NOMO-1 (cell line): ENCODE measurements around the gene FAM149B1.
"Not testable (repeated sequence)": the region's sequence is repeated elsewhere in the genome, so short reads cannot be mapped to it uniquely, and the experiment has no call there.

ENCODE experiments used
- DNase-seq, 2 experiments: peaks; one replicate each; lab custom pipeline; 2025; ENCODE audit not compliant: unreplicated experiment in 2 of 2; lab: John Stamatoyannopoulos, UW

The FAM149B1 gene

DNA sequence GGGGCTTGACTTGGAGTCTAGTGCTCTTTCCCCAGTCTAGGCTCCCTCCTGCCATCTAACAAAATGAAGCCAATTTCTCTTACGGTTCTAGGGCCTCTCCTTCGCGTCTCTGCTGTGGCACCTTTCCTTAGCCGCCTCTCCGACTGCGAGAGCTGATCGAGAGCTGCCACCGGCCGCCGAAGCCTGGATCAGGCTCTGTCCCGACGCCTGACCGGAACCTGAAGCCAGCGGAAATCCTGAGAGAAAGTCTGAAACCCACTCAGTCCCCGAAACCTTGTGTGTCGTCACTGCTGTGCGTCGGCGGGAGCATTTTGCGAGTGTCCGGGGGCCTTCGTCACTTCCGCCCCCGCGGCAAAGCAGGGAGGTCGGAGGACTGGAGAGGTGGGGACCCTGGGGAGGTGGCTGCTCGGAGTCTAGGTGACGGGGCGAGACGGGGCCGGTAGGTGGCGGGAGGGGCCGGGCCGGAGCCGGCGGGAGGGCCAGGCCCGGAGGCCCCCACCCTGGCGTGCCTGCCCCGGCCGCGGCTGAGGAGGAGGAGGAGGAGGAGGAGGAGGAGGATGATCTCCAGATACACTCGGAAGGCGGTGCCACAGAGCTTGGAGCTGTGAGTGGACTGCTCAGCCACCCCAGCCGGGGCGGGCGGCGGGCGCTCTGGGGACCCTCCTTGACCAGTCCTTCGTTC lies at the start of gene FAM149B1, which contains the start of gene ECD:
FAM149B1 (plus strand) TSS at position 337 of the 682 bp plus-strand sequence; CDS start at position 558, 221 bp downstream.
ECD (minus strand) TSS at position 226 of the 682 bp plus-strand sequence. CDS start 4,071 bp downstream, outside the sequence.
- DNase-seq = peak; percentile 75 to 84

DNA sequence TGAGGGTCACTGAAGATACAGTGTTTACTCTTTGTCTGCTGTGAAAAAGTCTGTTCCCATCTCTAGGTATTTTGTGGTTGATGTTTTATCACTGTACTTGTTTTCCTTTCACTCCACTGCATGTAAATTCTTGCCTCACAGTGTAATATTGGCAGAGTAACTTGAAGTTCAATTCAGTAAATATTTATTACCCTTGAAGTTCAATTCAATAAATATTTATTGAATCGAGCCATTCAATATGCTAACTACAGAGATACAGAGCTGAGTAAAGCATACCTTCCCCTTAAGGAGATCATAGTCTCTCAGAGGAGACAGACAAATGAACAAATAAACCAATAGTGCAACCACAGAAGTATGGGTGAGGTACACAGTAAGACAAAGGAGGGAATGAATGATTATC lies 48.5 kb upstream of the FAM149B1 start:
- no peak for DNase-seq

DNA sequence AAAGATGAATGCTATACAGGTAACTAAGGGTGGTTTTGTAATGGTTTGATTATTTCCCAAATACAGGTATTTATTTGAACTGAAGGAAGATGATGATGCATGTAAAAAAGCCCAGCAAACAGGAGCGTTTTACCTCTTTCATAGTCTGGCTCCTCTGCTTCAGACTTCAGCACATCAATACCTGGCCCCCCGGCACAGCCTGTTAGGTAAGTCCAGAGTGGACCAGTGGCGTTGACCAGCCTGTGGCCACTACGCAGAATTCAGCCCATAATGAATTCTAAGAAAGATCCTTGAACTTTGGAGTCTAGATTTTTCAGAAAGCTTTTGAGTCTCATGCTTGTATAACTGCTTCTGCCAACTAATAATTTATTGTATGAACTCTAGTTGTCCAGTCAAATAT lies 48.0 kb upstream of the FAM149B1 start:
- no peak for DNase-seq

DNA sequence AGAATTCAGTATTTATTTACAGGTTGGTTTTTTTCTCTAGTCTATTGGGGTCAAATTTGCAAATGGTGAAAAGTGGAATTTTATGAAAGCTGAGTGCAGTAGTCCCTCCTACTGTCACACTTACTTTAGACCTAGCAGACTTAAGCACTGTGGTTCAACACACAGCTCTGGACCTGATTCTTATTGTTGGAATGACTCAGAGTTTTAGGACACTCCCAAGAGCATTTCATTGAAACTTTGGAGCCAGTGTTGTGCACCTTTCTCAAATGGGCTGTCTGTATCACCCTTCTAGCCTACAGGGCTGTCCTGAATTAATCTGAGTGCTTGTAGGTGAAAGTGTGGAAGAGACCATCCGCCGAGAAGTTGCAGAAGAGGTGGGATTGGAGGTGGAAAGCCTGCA lies 41.6 kb upstream of the FAM149B1 start:
- DNase-seq = no peak

DNA sequence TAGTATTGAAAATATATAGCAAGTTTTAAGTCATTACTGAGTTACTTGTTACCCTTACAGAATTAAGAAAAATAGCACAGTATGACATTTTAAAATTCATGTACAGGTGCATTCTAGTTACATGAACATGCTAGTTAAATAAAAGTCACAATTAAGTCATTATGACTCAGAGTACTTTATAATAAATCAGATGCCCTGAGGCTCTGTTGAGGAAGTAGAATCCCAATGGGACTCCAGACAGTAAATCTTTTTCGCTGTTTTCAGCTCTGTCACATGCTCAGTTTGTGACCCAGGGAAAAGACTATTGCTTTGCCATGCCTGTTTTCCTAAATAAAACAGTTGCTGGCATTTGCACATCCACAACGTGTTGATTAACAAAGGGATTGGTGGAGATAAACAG lies 36.6 kb upstream of the FAM149B1 start:
- DNase-seq = no peak

DNA sequence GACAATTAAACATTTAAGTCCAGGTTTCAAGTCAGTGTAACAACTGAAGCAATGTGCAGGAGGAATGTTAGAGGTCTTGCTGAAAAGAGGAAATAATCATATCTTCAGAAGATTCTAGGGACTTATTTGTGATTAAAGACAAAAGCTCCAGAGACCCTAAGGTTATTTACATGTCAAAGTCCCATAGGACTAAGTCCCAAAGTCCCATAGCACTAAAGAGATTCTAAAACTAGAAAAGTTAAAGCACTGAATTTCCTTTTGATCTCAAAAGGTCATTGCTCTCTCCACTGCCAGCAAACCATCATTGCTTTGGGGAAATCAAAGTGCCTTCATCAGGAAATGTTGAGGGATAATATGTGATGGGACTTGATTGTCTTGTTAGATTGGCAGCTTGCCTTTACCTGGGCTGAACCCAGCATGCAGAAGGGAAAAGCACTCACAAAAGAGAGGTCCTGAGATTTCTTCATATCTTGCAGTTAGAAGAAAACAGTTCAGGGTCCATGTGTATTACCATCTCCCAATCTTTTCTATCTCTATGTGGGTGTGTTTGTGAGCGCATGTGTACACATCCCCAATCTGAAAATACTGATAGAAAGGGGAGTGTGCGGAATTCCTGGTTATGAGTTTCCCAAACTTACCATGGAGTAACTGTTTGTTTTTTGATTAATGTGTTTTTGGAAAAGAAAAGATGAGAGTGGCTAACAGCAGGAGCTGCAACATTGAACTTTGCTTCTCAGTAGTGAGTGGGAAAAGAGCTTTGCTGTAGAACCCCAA lies 35.8 kb upstream of the FAM149B1 start:
- no peak for DNase-seq

DNA sequence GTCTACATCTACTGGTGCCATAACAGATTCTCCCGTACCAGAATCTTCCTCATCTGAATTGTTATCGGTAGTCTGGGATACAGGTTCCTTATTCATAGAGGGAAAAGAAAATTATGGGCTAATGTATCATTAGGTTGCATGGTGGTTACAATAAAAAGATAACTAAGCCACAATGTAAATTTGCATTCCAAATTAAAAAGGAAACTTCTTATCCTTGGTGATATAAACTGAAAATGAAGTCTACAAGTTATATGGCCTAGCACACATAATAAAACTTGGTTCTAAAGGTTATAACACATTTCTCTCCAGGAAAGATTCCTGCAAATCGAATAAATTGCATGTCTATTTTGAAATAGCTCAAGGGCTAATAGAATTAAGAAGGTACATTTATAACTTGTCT lies 33.2 kb upstream of the FAM149B1 start:
- no peak for DNase-seq

DNA sequence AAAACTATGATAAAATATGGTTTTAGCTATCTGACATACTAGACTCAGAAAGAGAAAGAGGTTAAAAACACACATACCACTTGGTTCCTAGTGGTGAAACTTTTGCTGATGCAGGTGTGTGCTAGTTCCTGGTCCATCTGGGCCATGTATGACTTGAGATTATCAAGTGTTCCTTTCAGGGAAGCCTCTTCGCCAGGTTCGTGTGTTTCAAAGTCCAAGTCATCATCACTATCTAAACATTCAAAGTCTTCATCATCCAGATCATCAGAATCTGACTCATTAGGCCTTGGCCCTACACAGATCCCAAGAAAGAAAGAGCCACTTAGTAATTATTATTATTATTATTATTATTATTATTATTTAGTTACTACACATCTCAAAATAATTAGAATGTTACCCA lies 31.3 kb upstream of the FAM149B1 start:
- DNase-seq = no peak

DNA sequence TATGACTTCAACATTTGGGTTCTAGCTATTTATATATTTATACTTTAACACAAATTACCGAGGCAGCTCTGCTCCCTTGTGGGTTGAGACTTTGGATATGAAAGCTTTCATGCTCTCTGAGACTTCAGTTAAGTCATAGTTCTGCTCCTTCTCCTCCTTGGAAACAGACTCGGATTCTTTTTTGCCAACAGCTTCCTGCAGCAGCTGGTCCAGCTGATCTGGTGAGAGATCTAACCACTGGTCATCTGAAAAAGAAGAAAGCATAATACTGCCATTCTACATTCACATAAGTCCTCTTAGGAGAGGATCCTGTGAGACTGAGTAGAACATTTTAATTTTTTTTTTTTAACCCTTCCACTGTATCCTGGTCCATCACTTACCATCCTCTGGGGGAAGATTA lies 28.7 kb upstream of the FAM149B1 start:
- DNase-seq = no peak

DNA sequence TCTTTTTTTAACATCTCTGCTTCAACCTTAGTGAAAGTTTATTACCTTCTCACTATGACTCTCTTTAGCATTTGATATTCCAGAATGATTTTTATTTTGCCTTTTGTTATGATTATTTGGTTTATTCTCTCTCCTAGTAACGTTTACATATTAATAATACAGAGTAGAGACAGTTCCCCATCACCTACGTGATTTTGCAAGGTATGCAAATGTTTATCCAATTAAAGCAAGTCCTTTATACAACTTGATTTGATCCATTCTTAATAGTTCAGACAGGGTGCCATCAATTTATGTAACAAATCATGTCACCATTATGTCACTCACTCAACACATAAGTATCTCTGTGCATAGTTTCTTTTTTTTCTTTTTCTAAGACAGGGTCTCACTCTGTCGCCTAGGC lies 26.3 kb upstream of the FAM149B1 start:
- no peak for DNase-seq

DNA sequence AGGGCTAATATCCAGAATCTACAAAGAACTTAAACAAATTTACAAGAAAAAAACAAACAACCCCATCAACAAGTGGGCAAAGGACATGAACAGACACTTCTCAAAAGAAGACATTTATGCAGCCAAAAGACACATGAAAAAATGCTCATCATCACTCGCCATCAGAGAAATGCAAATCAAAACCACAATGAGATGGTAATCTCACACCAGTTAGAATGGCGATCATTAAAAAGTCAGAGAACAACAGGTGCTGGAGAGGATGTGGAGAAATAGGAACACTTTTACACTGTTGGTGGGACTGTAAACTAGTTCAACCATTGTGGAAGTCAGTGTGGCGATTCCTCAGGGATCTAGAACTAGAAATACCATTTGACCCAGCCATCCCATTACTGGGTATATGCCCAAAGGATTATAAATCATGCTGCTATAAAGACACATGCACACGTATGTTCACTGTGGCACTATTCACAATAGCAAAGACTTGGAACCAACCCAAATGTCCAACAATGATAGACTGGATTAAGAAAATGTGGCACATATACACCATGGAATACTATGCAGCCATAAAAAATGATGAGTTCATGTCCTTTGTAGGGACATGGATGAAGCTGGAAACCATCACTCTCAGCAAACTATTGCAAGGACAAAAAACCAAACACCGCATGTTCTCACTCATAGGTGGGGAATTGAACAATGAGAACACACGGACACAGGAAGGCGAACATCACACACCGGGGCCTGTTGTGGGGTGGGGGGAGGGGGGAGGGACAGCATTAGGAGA lies 17.1 kb upstream of the FAM149B1 start:
- DNase-seq = not testable (repeated sequence)

DNA sequence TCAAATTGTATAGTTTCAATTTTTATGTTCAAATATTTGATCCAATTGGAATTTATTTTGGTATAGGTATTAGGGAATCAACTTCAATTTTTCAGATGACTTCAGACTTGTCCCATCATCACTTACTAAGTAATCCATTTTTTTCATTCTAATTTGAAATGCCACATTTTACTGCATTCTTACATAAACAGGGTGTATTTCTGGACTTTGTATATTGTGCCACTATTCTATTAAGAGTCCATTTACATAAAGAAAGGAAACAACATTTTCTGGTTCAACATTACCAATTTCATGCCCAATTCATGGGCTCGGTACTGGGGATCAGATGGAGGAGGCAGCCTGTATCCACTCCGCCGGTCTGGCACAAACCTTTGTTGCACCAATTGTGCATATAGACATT lies 15.9 kb upstream of the FAM149B1 start:
- DNase-seq = no peak

DNA sequence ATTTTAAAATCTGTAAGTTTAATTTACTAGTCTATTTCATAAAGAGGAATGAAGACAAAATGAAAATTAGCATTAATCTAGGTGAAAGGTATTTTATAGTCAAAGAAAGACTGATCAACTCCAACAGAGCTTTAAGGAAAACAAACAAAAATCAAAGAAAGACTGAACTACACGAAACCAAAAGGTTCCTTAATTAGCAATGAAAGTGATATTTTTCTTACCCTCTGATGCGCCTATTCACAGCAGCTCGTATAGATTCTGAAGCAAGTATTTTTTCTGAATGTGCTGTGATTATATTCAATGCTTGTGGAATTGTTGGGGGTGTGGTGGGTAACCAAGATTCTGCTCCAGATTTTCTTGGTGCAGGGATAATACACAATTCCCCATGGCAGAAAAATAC lies 11.9 kb upstream of the FAM149B1 start:
- no peak for DNase-seq

DNA sequence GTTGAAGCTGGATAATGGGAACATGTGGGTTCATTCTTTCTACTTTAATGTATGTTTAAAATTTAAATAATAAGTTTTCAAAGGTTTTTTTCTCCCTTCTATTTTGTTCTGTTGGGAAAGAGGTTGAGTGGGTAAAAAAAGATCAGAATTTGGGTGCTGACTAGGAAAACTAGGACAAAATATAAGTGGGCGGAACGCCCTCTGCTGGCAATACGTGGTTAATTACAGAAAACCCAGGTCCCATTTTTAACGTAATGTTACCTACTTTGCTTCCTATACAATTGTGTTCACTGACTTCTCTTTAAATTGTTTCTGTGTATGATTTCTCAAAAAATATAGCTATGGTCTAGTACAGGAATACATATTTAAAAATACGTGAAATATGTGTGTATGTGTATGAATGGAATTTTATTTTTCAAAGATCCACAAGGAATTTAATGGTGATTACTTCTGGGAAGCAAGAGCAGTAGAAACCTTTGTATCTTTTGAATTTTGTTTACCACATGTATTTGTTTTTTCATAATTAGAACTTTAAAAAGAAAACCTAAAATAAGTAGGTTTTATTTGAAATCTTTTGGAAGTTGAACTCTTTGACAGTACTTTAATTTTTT lies 8.8 kb upstream of the FAM149B1 start:
- peak; percentile 2 to 34 for DNase-seq

DNA sequence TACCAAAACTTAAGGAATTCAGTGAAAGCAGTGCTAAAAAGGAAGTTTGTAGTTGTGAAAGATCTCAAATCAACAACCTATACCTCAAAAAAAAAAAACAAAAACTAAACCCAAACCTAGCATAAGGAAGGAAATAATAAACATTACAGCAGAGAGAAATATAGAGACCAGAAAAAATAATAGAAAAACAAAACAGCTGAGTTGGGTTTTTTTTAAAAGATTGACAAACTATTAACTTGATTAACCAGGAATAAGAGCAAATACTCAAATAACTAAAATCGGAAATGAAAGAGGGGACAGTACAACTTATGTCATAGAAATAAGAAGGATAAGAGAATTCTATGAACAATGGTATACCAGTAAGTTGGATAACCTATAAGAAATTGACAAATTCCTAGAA lies 6.8 kb upstream of the FAM149B1 start:
- no peak for DNase-seq

DNA sequence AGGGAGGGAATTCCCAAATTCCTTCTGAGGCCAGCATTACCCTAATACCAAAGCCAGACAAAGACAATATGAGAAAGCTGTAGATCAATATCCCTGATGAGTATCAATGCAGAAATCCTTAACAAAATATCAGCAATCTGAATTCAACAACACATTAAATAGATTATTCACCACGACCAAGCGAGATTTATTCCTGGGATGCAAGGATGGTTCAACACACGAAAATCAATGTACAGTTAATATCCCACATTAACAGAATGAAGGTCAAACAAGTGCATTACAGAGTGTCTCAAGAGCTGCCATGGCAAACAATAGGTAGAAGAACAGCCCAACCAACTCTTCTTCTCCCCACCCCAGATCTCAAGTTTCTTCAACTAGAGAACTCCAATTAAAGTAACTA lies 6.3 kb upstream of the FAM149B1 start:
- DNase-seq = no peak

DNA sequence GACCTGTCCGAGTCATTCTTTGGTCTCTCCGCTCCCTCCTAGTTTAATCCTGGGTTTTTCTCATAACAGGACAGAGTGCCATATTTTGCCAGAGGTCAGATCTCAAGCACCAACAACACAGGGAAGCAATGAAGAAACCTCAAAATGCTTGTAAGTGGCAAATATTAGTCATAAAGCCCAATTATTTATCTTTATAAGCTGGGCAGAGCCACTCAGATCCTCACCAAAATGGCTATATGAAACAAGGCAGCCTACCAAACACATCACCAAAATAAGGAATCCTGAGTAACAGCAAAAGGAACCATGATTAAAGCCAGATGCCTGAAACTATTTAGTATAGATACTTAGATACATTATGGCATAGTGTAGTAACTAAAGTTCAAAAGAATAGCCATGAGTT lies 4.8 kb upstream of the FAM149B1 start:
- no peak for DNase-seq

DNA sequence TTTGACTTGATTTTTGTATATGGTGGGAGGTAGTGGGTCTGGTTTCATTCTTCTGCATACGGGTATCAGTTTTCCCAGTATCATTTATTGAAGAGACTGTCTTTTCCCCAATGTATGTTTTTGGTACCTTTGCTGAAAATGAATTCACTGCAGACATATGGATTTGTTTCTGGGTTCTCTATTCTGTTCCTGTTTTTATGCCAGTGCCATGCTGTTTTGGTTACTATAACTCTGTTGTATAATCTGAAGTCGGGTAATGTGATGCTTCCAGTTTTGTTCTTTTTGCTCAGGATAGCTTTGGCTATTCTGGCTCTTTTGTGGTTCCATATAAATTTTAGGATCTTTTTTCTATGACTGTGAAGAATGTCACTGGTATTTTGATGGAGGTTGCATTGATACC lies 947 bp upstream of the FAM149B1 start:
- DNase-seq = no peak

DNA sequence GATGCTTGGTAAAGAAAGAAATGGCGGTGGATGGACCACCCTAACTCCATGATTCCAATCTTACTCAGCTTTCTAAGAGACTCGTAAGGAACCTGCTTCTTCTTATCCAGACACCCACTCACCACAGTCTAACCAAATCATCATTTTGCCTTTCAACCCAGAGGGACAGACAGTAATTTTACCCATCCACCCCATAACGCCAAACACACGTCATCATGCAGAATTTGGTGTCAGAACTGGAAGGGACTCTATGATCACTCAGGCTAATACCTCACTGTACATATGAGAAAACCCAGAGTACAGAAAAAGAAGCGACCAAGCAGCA lies 499 bp upstream of the FAM149B1 start:
- no peak for DNase-seq

DNA sequence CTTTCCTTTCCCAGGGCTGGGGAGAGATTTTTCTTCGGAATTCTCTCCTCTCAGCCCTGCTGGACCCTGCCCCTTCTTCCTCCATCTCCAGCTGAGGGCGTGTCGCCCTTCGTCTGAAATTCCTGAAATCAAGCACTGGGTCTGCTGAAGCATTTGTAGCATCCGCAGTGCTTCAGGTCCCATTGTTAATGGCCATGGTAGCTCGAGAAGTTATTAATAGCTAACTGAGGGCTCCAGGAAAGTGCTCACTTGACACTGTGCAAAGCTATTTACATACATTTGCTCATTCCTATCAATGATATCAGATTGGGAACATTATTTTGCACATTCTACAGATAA lies 515 bp downstream of the FAM149B1 start:
- no peak for DNase-seq

DNA sequence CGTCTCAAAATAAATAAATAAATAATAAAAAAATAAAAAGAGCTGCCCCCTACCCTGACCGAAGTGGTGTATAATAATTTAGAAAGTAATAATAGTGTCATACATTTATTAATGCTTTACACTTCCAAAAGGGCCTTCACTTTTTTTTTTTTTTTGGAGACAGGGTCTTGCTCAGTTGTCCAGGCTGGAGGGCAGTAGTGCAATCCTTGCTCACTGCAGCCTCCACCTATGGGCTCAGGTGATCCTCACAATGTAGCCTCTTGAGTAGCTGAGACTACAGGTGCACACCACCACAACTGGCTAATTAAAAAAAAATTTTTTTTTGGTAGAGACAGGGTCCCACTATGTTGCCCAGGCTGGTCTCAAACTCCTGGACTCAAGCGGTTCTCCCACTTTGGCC lies 1.4 kb downstream of the FAM149B1 start:
- DNase-seq = no peak
